Measurements from ENCODE around the gene BIRC6. TPM values are rescaled to one million over a fixed set of nuclear protein-coding genes. Genes with fewer than 3 reads are reported as not detected.

The BIRC6 gene
- total and polyA plus RNA-seq, 2 donors (not counting 1 experiment from before 2014, with no cell fraction given) = 41.7 to 166 TPM

- H3K27me3 Mint-ChIP-seq = no peaks in the 10 kb centered on the region
- H3K4me3 Mint-ChIP-seq = no peak overlapping the region
- Histone ChIP-seq H3K4me2 (replicated peaks; ENCODE audit: low read depth, low read length, poor library complexity, severe bottlenecking) (no peak overlapping the region), H3K36me3 (replicated peaks in 1 of 2; ENCODE audit: control extremely low read depth in 1 of 2, control insufficient read depth in 1 of 2, extremely low read depth in 1 of 2, insufficient read depth in 2 of 2, low read length in 1 of 2) (peaks cover 19 to 76% of the 10 kb centered on the region in 2 experiments), H3K9me3 (ENCODE audit: control extremely low read depth in 1 of 3, control insufficient read depth in 2 of 3, insufficient read depth in 1 of 3, low read length in 2 of 3) (no peaks in the 10 kb centered on the region), H3K27ac (ENCODE audit: low read length in 2 of 2) (no peak overlapping the region), H3K4me3 (ENCODE audit: control extremely low read depth in 1 of 5, extremely low read depth in 1 of 5, insufficient read depth in 1 of 5, low read depth in 2 of 5, low read length in 4 of 5) (no peak overlapping the region), H3K9ac (ENCODE audit: low read length) (no peak overlapping the region), H3K27me3 (replicated peaks in 1 of 4; ENCODE audit: control extremely low read depth in 1 of 4, control insufficient read depth in 3 of 4, insufficient read depth in 4 of 4, low read length in 3 of 4) (no peaks in the 10 kb centered on the region), H2AFZ (ENCODE audit: insufficient read depth, low read depth, low read length, poor library complexity, severe bottlenecking) (no peak overlapping the region), H3K79me2 (ENCODE audit: control insufficient read depth, insufficient read depth, low read length) (peaks cover 6% of the 10 kb centered on the region), H3K4me1 (ENCODE audit: control insufficient read depth in 2 of 2, insufficient read depth in 2 of 2, low read length in 2 of 2) (no peaks in the 10 kb centered on the region), H4K20me1 (ENCODE audit: control insufficient read depth, insufficient read depth, low read length, poor library complexity, severe bottlenecking) (no peaks in the 10 kb centered on the region)
- 100% methylated on average over 1 of the region's 8 CpGs for WGBS (ENCODE audit: insufficient coverage)
- CTCF ChIA-PET = no interaction called here
- intact Hi-C loops (cut with micrococcal nuclease) = no loop called here
- ATAC-seq (ENCODE audit: low read depth) (no peak), DNase-seq (no peak)
- H3K9me3 Mint-ChIP-seq (ENCODE audit: insufficient read depth) = no peaks in the 10 kb centered on the region
- POLR2A ChIA-PET = no interaction called here
- H3K27ac Mint-ChIP-seq = no peak overlapping the region
- TF ChIP-seq CTCF (IDR thresholded peaks at IDR 0.05) (no peak), EZH2 (IDR thresholded peaks at IDR 0.05; ENCODE audit: borderline replicate concordance, insufficient read depth, low read depth, low read length, poor library complexity, severe bottlenecking) (no peak)
- H3K4me1 Mint-ChIP-seq = no peaks in the 10 kb centered on the region
Measured at GRCh38 chr2:32478889-32479620, 122.2 kb downstream of the BIRC6 start.

- no peaks in the 10 kb centered on the region for H4K20me1 ChIP-seq (ENCODE audit: control insufficient read depth, insufficient read depth, low read length, poor library complexity, severe bottlenecking)
Measured at GRCh38 chr2:32479993-32480392, 123.2 kb downstream of the BIRC6 start.

More at GRCh38 chr2:32479993-32480392, 123.2 kb downstream of the BIRC6 start:
- POLR2A ChIA-PET = no interaction called here
- CTCF ChIA-PET = no interaction called here
- no peak for DNase-seq
- Histone ChIP-seq H2AFZ (ENCODE audit: insufficient read depth, low read depth, low read length, poor library complexity, severe bottlenecking) (no peak overlapping the region), H3K4me1 (ENCODE audit: control insufficient read depth in 2 of 2, insufficient read depth in 2 of 2, low read length in 2 of 2) (no peaks in the 10 kb centered on the region), H3K4me3 (ENCODE audit: control extremely low read depth in 1 of 5, extremely low read depth in 1 of 5, insufficient read depth in 1 of 5, low read depth in 2 of 5, low read length in 4 of 5) (no peak overlapping the region), H3K9ac (ENCODE audit: low read length) (no peak overlapping the region), H3K79me2 (ENCODE audit: control insufficient read depth, insufficient read depth, low read length) (peaks cover 4% of the 10 kb centered on the region), H3K27me3 (replicated peaks in 1 of 4; ENCODE audit: control extremely low read depth in 1 of 4, control insufficient read depth in 3 of 4, insufficient read depth in 4 of 4, low read length in 3 of 4) (no peaks in the 10 kb centered on the region), H3K36me3 (replicated peaks in 1 of 2; ENCODE audit: control extremely low read depth in 1 of 2, control insufficient read depth in 1 of 2, extremely low read depth in 1 of 2, insufficient read depth in 2 of 2, low read length in 1 of 2) (peaks cover 19 to 74% of the 10 kb centered on the region in 2 experiments), H3K4me2 (replicated peaks; ENCODE audit: low read depth, low read length, poor library complexity, severe bottlenecking) (no peak overlapping the region), H3K27ac (ENCODE audit: low read length in 2 of 2) (no peak overlapping the region), H3K9me3 (ENCODE audit: control extremely low read depth in 1 of 3, control insufficient read depth in 2 of 3, insufficient read depth in 1 of 3, low read length in 2 of 3) (no peaks in the 10 kb centered on the region)
- H3K27me3 Mint-ChIP-seq = no peaks in the 10 kb centered on the region
- no peak for ATAC-seq (ENCODE audit: low read depth)
- H3K9me3 Mint-ChIP-seq (ENCODE audit: insufficient read depth) = no peaks in the 10 kb centered on the region
- no peak overlapping the region for H3K4me3 Mint-ChIP-seq
- no peak overlapping the region for H3K27ac Mint-ChIP-seq
- TF ChIP-seq CTCF (IDR thresholded peaks at IDR 0.05) (no peak), EZH2 (IDR thresholded peaks at IDR 0.05; ENCODE audit: borderline replicate concordance, insufficient read depth, low read depth, low read length, poor library complexity, severe bottlenecking) (no peak)
- no CpG with 5 or more reads among the region's 5 CpGs for WGBS (ENCODE audit: insufficient coverage)
- no peaks in the 10 kb centered on the region for H3K4me1 Mint-ChIP-seq
- intact Hi-C loops (cut with micrococcal nuclease) = no loop called here
